ENCODE measurements around the gene PPP2R5A. TPM values are rescaled to one million over a fixed set of nuclear protein-coding genes. Genes with fewer than 3 reads are reported as not detected.

Gene PPP2R5A
- total and polyA plus RNA-seq, 2 of the 13 experiments (the other 11 are each of a cell fraction or from before 2014, with no cell fraction given) = 22.0 to 31.4 TPM

- H2AFZ ChIP-seq (ENCODE audit: low read length) = no peak overlapping the region
- no peak for TF ChIP-seq STAT5B (CRISPR knock-in tag; IDR thresholded peaks at IDR 0.05)
- no peak for TF ChIP-seq SIX4 (CRISPR knock-in tag; IDR thresholded peaks at IDR 0.05)
- TF ChIP-seq HDAC6 (IDR thresholded peaks at IDR 0.05; ENCODE audit: low read depth, low read length) = no peak
- no peak for TF ChIP-seq ZNF570 (CRISPR knock-in tag; IDR thresholded peaks at IDR 0.05; ENCODE audit: borderline replicate concordance)
- TF ChIP-seq ZBTB34 (CRISPR knock-in tag; IDR thresholded peaks at IDR 0.05) = no peak
- TF ChIP-seq ZUFSP (CRISPR knock-in tag; IDR thresholded peaks at IDR 0.05; ENCODE audit: borderline replicate concordance) = no peak
- TF ChIP-seq PRMT3 (CRISPR knock-in tag; IDR thresholded peaks at IDR 0.05; ENCODE audit: borderline replicate concordance, low read depth) = no peak
- TF ChIP-seq KMT2B (CRISPR knock-in tag; IDR thresholded peaks at IDR 0.05) = no peak
- no peak for TF ChIP-seq ZNF724P (CRISPR knock-in tag; IDR thresholded peaks at IDR 0.05; ENCODE audit: borderline replicate concordance)
- no peak for TF ChIP-seq YEATS4 (CRISPR knock-in tag; IDR thresholded peaks at IDR 0.05; ENCODE audit: borderline replicate concordance)
- TF ChIP-seq ZNF629 (CRISPR knock-in tag; conservative IDR thresholded peaks at IDR 0.05) = no peak
- ATAC-seq = no peak
- no peaks in the 10 kb centered on the region; a peak in 1 of 5 replicates for H3K27me3 ChIP-seq (ENCODE audit: control insufficient read depth in 1 of 2, insufficient read depth in 2 of 2, low read length in 2 of 2)
- BruUV-seq (replicated peaks) = no TSS peak
- DNase-seq (ENCODE audit: low spot score) = no peak
- in situ Hi-C loops (cut with HindIII; ENCODE audit: extremely low pct_ligation_motif_present, low pct_unique_long_range_greater_than_20kb) = no loop called here
- 92% methylated on average over 2 of the region's 2 CpGs for WGBS (ENCODE audit: low lambda C conversion rate)
- POLR2A ChIA-PET = no interaction called here
- no peak overlapping the region for H3K4me2 ChIP-seq (ENCODE audit: low read depth, low read length)
- intact Hi-C loops (cut with micrococcal nuclease; ENCODE audit: unreplicated experiment) = no loop called here
- H3K27ac ChIP-seq (ENCODE audit: extremely low read length, insufficient read depth, low read length) = no peak overlapping the region
- peaks cover 39% of the 10 kb centered on the region for H4K20me1 ChIP-seq (ENCODE audit: insufficient read depth, low read length)
- H3K79me2 ChIP-seq (ENCODE audit: insufficient read depth, low read length) = peaks cover 83% of the 10 kb centered on the region
- CTCF ChIA-PET (ENCODE audit: low intra/inter-chr PET ratio, low total read pairs) = no interaction called here
- H3K4me1 ChIP-seq (ENCODE audit: insufficient read depth, low read length) = peaks cover 17% of the 10 kb centered on the region
- no peak for FAIRE-seq
- H3K36me3 ChIP-seq (replicated peaks in 1 of 2; ENCODE audit: control insufficient read depth in 1 of 2, insufficient read depth in 2 of 2, low read length in 2 of 2) = peaks cover 0 to 13% of the 10 kb centered on the region in 2 experiments; a peak in 1 of 5 replicates
- no peak overlapping the region for H3K9ac ChIP-seq (ENCODE audit: insufficient read depth, low read depth, low read length)
- H3K9me3 ChIP-seq (ENCODE audit: low read length) = no peaks in the 10 kb centered on the region
- no peak overlapping the region for H3K4me3 ChIP-seq (replicated peaks in 1 of 3; ENCODE audit: insufficient read depth in 1 of 3, low read depth in 2 of 3, low read length in 3 of 3)
Measured at GRCh38 chr1:212311836-212312497, 26.8 kb downstream of the PPP2R5A start.

Data from HepG2 (cell line).